HG03095 (cell line): ENCODE results near the gene NABP1.
A peak's percentile ranks its signal among the peaks of the same experiment; 100 is the strongest.

Experiments used
- ATAC-seq: cut with Tn5 transposase; IDR thresholded peaks from one replicate; pipeline ENCODE4 v1.9.1; 2021; ENCODE audit warnings: moderate library complexity; ENCODE audit not compliant: unreplicated experiment

The NABP1 gene

GRCh38 chr2:191678437-191679100 is 633 bp downstream of the NABP1 start:
- peak; percentile 6 for ATAC-seq

- ATAC-seq, result peak; percentile 36
Measured at GRCh38 chr2:191679818-191680600, 2.1 kb downstream of the NABP1 start.

GRCh38 chr2:191680639-191681038 is 2.7 kb downstream of the NABP1 start:
- ATAC-seq, result no peak

- ATAC-seq, result no peak
Measured at GRCh38 chr2:191682126-191682525, 4.2 kb downstream of the NABP1 start.

- ATAC-seq, result no peak
Measured at GRCh38 chr2:191686066-191686465, 8.1 kb downstream of the NABP1 start.

GRCh38 chr2:191686729-191687128 is 8.8 kb downstream of the NABP1 start:
- ATAC-seq, result no peak

GRCh38 chr2:191687867-191688266 is 9.9 kb downstream of the NABP1 start:
- ATAC-seq, result no peak

GRCh38 chr2:191688934-191689695 is 11.2 kb downstream of the NABP1 start:
- no peak for ATAC-seq

GRCh38 chr2:191690327-191690726 is 12.4 kb downstream of the NABP1 start:
- ATAC-seq, result no peak

GRCh38 chr2:191691016-191691735 is 13.2 kb downstream of the NABP1 start:
- peak; percentile 74 for ATAC-seq

- no peak for ATAC-seq
Measured at GRCh38 chr2:191691898-191692297, 14.0 kb downstream of the NABP1 start.

GRCh38 chr2:191692502-191693115 is 14.7 kb downstream of the NABP1 start:
- no peak for ATAC-seq

- ATAC-seq, result no peak
Measured at GRCh38 chr2:191693166-191693565, 15.2 kb downstream of the NABP1 start.

GRCh38 chr2:191693778-191694177 is 15.8 kb downstream of the NABP1 start:
- ATAC-seq, result no peak

- no peak for ATAC-seq
Measured at GRCh38 chr2:191696001-191696400, 18.1 kb downstream of the NABP1 start.

- ATAC-seq, result no peak
Measured at GRCh38 chr2:191696966-191697365, 19.0 kb downstream of the NABP1 start.

GRCh38 chr2:191697870-191698269 is 19.9 kb downstream of the NABP1 start:
- no peak for ATAC-seq

GRCh38 chr2:191699341-191699945 is 21.5 kb downstream of the NABP1 start:
- no peak for ATAC-seq

- ATAC-seq, result no peak
Measured at GRCh38 chr2:191701029-191701428, 23.1 kb downstream of the NABP1 start.

GRCh38 chr2:191701696-191702095 is 23.8 kb downstream of the NABP1 start:
- ATAC-seq, result no peak
